Subcutaneous adipose tissue (tissue), 4 donors: ENCODE measurements around the gene UBASH3A. TPM values are rescaled to one million over a fixed set of nuclear protein-coding genes. Genes with fewer than 3 reads are reported as not detected.

ENCODE experiments used
- CTCF ChIP-seq: fragments of 450-650 bp; IDR thresholded peaks from one replicate; pipeline ENCODE4 v1.5.1; 2016; ENCODE audit warnings: low read depth, mild to moderate bottlenecking, control low read depth, antibody characterized with exemption, moderate library complexity
- total RNA-seq, 4 donors: library from RNA; depleted of rRNA; stranded (reverse); fragments of >200 nt; gene quantifications; one replicate each; pipeline ENCODE4 v1.1.0, GENCODE V29; 2016

UBASH3A gene, protein sequence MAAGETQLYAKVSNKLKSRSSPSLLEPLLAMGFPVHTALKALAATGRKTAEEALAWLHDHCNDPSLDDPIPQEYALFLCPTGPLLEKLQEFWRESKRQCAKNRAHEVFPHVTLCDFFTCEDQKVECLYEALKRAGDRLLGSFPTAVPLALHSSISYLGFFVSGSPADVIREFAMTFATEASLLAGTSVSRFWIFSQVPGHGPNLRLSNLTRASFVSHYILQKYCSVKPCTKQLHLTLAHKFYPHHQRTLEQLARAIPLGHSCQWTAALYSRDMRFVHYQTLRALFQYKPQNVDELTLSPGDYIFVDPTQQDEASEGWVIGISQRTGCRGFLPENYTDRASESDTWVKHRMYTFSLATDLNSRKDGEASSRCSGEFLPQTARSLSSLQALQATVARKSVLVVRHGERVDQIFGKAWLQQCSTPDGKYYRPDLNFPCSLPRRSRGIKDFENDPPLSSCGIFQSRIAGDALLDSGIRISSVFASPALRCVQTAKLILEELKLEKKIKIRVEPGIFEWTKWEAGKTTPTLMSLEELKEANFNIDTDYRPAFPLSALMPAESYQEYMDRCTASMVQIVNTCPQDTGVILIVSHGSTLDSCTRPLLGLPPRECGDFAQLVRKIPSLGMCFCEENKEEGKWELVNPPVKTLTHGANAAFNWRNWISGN
- total RNA-seq, result 1 to 10 TPM in 1 of 4 donors, under 1 TPM in 2, not detected in 1; 0.38 to 1.2 (median 0.66) TPM

DNA sequence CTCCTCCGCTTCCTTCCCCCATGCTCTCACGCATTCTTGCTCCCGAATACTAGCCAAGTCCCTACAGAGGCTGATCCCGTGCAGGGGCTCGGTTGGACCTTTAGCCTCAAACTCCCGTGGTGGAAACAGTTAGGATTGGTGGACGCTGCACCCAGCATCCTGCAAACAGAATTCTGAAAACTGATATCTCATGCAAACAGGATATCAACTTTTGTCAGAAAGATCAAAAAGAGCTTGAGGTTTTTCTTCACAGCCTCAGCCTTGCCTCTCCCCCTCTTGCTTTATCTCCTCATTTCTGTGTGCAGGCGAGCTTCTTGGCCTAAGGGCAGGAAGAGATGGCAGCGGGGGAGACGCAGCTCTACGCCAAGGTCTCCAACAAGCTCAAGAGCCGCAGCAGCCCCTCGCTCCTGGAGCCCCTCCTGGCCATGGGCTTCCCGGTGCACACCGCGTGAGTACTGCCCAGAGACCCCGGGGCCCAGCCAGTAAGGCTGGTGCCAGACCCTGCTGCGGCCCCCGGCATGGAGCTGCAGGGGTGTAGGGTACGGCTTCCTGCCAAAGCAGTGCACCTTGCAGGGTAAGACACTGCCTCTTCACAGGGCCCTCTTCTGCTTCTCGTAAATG is at the start of gene UBASH3A:
Gene UBASH3A (plus strand): TSS at position 292 of the 621 bp plus-strand sequence. CDS start 44 bp downstream, at position 336.
- TF ChIP-seq CTCF, result no peak

GRCh38 chr21:42356046-42356445 is 47.7 kb upstream of the UBASH3A start:
- no peak for TF ChIP-seq CTCF

- no peak for TF ChIP-seq CTCF
Measured at GRCh38 chr21:42356650-42357049, 47.1 kb upstream of the UBASH3A start.

DNA sequence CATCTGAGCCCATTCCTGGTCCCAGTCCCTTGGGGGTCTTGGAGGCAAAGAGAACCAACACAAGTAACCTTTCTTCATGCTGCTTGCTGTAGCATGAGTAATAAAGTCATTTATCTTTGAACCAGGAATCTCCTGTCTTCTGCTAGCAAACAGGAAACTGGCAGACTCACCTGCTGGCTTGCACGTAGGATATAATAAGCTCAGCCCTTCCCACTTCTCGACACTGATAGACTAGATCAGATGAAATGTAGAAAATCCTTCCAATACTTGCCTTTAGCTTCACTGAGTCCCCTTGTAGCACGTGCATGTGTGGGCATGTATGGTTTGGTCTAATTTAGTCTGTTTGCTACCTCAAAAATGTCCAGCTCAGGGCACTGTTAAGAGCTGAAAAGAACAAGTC is 46.4 kb upstream of the UBASH3A start:
- no peak for TF ChIP-seq CTCF

DNA sequence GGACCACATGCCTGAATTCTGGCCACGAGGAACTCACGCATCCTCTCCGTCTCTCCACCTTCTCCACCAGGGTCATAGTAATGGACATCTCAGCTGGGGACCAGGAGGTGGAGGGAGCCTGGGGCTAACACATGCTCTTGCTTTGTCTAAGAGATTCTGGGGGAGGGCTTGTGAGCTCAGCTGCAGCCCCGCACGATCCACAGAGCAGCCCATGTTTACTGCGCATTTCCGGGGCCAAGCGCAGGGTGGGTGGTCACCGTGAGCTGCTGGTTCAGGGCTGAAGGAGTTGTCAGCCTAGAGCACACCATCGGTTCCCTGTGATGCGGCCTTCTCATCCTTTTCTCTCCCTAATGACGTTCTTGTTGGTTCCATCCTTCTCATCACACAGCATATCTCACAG is 45.4 kb upstream of the UBASH3A start:
- no peak for TF ChIP-seq CTCF

DNA sequence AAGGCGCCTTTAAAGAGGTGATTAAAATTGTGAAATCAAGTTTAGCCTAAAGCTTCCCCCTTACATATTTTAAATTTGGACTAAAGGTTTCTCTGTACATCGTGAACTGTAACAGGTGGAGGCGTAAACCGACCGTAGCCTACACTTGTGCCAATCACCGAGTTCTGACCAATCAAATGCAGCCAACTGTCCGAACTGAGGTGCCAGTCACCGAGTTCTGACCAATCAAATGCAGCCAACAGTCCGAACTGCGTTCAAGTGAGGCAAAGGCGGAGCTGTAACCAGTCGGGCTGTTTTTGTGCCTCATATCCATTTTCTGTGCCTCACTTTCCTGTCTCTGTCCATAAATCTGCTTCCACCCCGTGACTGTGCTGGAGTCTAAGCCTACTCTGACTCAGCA is 44.8 kb upstream of the UBASH3A start:
- TF ChIP-seq CTCF, result no peak

DNA sequence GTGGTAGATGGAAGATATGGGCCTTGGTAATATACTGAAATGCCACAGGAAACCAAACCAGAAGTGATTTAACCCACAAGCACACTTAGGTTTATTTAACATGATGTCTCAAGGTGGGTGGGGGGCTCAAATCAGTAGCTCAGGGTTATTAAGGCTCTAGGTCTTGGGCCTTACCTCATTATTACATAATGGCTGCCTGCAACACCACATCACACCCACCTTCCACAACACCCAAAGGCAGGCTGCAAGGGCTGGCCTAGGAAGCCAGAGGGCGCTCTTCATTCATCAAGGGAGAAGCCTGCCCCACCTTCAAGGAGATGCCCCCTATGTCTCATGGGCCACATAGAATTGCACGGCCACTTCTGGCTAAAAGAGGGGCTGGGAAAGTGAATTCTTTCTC is 43.4 kb upstream of the UBASH3A start:
- TF ChIP-seq CTCF, result no peak
